Measurements from ENCODE around the gene KRTAP10-3.
"Not testable (repeated sequence)": the region's sequence is repeated elsewhere in the genome, so short reads cannot be mapped to it uniquely, and the experiment has no call there.

The KRTAP10-3 gene

DNA sequence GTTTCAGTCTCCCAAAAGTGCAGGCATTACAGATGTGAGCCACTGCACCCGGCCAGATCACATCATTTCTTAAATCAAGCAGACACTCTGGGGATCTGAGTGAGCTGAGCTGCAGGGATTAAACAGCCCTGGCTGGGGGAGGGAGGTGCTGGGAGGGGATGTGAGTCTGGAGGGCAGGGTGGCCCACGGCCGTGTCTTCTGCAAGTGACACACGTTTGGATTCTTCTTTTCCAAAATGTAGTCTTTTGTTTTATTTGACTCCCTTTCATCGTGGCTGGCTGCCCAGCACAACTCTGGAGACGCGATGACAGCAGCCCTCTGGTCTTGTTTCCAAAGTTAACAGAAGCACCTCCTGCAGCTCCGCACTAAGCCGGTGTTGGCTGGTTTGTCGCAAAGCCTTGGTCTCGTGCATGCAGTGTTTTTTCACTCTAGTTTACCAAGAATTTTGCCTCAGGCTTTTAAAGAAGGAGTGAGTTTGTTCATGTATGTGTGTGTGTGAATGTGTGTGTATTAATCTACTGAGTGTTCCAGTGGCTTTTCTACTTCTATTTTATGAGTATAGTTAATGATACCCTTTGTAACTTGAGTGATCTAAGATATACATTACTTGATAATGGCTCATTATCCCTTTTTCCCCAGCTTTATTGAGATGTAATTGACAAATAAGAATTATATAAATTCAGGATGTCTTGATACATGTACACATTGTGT is 24.6 kb upstream of the KRTAP10-3 start:
- Mint-ChIP-seq H3K9me3 (peaks cover 69% of the 10 kb centered on the region), H3K4me1 (peaks cover 9% of the 10 kb centered on the region), H3K27me3 (ENCODE audit: low read depth, poor library complexity) (peaks cover 9% of the 10 kb centered on the region), H3K36me3 (ENCODE audit: low read depth) (peaks cover 5% of the 10 kb centered on the region), H3K27ac (no peak overlapping the region), H3K4me3 (no peak overlapping the region)
- DNase-seq = no peak
- TF ChIP-seq, protein P1, sequence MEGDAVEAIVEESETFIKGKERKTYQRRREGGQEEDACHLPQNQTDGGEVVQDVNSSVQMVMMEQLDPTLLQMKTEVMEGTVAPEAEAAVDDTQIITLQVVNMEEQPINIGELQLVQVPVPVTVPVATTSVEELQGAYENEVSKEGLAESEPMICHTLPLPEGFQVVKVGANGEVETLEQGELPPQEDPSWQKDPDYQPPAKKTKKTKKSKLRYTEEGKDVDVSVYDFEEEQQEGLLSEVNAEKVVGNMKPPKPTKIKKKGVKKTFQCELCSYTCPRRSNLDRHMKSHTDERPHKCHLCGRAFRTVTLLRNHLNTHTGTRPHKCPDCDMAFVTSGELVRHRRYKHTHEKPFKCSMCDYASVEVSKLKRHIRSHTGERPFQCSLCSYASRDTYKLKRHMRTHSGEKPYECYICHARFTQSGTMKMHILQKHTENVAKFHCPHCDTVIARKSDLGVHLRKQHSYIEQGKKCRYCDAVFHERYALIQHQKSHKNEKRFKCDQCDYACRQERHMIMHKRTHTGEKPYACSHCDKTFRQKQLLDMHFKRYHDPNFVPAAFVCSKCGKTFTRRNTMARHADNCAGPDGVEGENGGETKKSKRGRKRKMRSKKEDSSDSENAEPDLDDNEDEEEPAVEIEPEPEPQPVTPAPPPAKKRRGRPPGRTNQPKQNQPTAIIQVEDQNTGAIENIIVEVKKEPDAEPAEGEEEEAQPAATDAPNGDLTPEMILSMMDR (IDR thresholded peaks at IDR 0.05) = no peak

DNA sequence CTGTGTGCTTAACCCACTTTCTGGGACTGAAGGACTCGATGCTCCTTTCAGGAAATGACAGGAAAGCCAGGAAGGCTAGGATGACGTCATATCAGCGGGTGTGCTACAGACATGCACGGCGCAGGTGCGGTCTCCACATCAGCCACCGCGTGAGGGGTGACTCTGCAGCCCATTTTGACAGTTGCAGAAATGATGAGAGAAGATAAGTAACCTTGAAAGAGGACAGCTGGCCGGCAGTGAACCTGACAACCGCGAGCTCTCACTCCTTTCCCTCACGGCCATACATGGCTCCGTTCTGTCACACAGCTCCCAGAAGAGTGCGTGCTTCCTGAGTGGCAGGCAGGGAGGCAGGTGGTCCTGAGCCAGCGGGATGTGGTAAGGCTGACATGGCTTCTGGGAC is 23.5 kb upstream of the KRTAP10-3 start:
- DNase-seq = no peak
- H3K9me3 Mint-ChIP-seq = peaks cover 70% of the 10 kb centered on the region
- H3K4me1 Mint-ChIP-seq = peaks cover 9% of the 10 kb centered on the region

DNA sequence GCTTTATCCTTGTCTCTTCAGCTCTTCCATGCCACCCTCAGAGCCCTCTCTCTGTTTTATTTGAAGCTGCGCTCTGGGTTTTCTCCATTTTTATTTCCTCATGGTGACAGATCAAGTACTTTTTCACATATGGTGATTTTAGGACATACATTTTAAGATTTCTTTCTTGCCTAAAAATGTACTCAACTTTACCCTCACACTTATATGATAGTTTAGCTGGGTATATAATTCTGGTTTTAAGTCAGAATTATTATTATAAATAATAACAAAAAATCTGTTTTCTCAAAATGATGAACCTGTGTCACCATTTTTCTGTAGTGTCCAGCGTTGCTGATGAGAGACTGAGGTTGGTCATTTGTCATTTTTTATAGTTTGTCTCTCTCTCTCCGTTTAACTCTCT is 22.6 kb upstream of the KRTAP10-3 start:
- Mint-ChIP-seq H3K27ac (no peak overlapping the region), H3K27me3 (ENCODE audit: low read depth, poor library complexity) (peaks cover 12% of the 10 kb centered on the region), H3K9me3 (peaks cover 68% of the 10 kb centered on the region), H3K36me3 (ENCODE audit: low read depth) (peaks cover 5% of the 10 kb centered on the region), H3K4me1 (peaks cover 9% of the 10 kb centered on the region), H3K4me3 (no peak overlapping the region)
- DNase-seq = no peak
- TF ChIP-seq, protein P1 (IDR thresholded peaks at IDR 0.05) = no peak

More for the DNA sequence above, 23.5 kb upstream of the KRTAP10-3 start:
- TF ChIP-seq, protein P1 (IDR thresholded peaks at IDR 0.05) = no peak
- Mint-ChIP-seq H3K36me3 (ENCODE audit: low read depth) (peaks cover 5% of the 10 kb centered on the region), H3K4me3 (no peak overlapping the region), H3K27me3 (ENCODE audit: low read depth, poor library complexity) (peaks cover 12% of the 10 kb centered on the region), H3K27ac (no peak overlapping the region)

DNA sequence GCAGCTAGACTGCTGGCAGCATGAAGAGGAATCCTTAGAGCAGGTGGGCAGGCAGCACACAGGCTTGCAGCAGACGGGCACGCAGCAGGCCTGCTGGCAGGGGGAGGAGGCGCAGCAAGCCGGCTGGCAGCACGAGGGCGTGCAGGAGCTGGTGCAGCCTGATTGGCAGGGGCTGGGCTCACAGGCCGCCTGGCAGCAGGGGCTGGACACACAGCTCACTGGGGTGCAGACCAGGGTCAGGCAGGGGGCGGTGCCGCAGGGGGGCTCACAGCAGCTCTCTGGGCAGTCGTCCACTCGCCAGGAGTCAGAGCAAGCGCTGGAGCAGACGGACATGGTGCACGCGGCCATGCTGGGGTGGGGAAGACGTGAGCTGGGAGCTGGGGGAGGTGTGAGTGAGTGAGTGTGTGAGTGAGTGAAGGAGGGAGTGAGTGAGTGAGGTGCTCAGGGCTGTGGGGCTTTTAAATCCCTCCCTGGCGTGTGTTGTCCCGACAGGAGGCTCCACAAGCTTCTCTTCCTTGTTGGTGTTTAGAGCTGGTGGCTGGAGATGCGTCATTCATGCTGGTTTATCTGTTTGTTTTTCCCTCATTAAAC is 21.7 kb upstream of the KRTAP10-3 start, which contains the start of gene KRTAP10-5:
Gene KRTAP10-5 (minus strand): TSS at position 374 of the 591 bp plus-strand sequence. CDS start 26 bp downstream, at position 348.
- peaks cover 15% of the 10 kb centered on the region for H3K27me3 Mint-ChIP-seq (ENCODE audit: low read depth, poor library complexity)
- H3K27ac Mint-ChIP-seq; DNase-seq; H3K36me3 Mint-ChIP-seq (ENCODE audit: low read depth); H3K4me3 Mint-ChIP-seq: not testable (repeated sequence)
- peaks cover 14% of the 10 kb centered on the region for H3K4me1 Mint-ChIP-seq
- peaks cover 68% of the 10 kb centered on the region for H3K9me3 Mint-ChIP-seq

DNA sequence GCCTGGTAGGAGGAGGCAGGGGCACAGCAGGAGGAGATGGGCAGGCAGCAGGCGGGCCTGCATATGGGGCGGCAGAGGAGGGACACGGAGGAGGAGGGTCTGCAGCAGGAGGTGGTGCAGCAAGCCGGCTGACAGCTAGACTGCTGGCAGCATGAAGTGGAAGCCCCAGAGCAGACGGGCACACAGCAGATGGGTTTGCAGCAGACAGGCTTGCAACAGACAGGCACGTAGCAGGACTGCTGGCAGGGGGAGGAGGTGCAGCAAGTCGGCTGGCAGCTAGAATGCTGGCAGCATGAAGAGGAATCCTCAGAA is 21.2 kb upstream of the KRTAP10-3 start:
- TF ChIP-seq, protein P1 (IDR thresholded peaks at IDR 0.05) = no peak

DNA sequence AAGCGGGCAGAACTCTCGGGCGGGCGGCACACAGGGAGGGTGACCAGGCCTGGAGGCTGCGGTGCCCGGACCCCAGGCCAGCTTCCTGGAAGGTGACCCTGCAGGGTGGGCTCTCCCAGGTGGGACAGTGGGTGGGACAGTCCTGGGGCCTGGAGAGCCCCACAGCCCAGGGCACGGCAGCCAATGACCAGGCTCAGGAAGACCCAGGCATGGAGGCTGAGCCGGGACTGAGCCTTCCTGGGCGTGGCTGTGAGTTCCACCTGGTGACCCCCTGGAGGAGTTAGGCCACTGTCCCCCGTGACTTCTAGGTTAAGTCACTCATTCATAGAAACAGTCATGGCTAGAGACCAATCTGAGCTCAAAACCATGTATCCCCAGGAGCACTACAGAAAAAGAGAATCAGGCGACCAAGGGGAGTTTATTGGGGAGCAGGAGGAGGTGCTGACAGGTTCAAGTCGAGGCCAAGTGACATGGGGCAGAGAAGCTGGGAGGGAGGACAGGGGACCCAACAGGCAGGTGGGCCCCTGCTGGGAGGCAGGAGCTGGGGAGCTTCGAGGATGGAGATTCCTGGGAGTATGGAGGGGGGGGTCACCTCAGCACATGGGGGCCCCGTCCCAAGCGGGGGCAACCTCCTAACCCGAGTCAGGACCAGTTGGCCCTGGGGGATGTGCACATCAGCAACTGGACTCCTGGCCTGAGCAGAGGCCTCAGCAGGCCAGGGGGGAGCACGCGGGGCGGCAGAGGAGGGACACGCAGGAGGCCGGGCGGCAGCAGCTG is 20.6 kb upstream of the KRTAP10-3 start:
- peaks cover 13% of the 10 kb centered on the region for H3K27me3 Mint-ChIP-seq (ENCODE audit: low read depth, poor library complexity)
- H3K4me1 Mint-ChIP-seq = peaks cover 23% of the 10 kb centered on the region
- H3K27ac Mint-ChIP-seq = no peak overlapping the region
- H3K4me3 Mint-ChIP-seq = no peak overlapping the region
- peaks cover 8% of the 10 kb centered on the region for H3K36me3 Mint-ChIP-seq (ENCODE audit: low read depth)
- no peak for DNase-seq
- peaks cover 70% of the 10 kb centered on the region for H3K9me3 Mint-ChIP-seq
- TF ChIP-seq, protein P1 (IDR thresholded peaks at IDR 0.05) = no peak

More for the DNA sequence above, 21.2 kb upstream of the KRTAP10-3 start:
- no peak overlapping the region for H3K4me3 Mint-ChIP-seq
- H3K36me3 Mint-ChIP-seq (ENCODE audit: low read depth) = peaks cover 8% of the 10 kb centered on the region
- peaks cover 13% of the 10 kb centered on the region for H3K27me3 Mint-ChIP-seq (ENCODE audit: low read depth, poor library complexity)
- DNase-seq = no peak
- H3K9me3 Mint-ChIP-seq = peaks cover 70% of the 10 kb centered on the region
- peaks cover 19% of the 10 kb centered on the region for H3K4me1 Mint-ChIP-seq
- no peak overlapping the region for H3K27ac Mint-ChIP-seq
